K562 (cell line): Measurements from ENCODE around the gene TRIM31. TPM values are rescaled to one million over a fixed set of nuclear protein-coding genes. Genes with fewer than 3 reads are reported as not detected.

Experiments used
- CC2D1A ChIP-seq: fragments of 450-650 bp; IDR thresholded peaks from 2 replicates; pipeline ENCODE4 v1.6.1; 2017; ENCODE audit warnings: mild to moderate bottlenecking
- DEAF1 ChIP-seq: fragments of 450-650 bp; formaldehyde crosslinking; IDR thresholded peaks from 2 replicates; pipeline ENCODE4 v1.4.0; 2020; ENCODE audit warnings: mild to moderate bottlenecking, moderate library complexity
- FOXK2 ChIP-seq, 2 experiments: fragments of 450-650 bp; IDR thresholded peaks in 1 of 2; conservative IDR thresholded peaks in 1 of 2; 2 replicates each; pipeline ENCODE4 v1.6.1; 2016; ENCODE audit warnings: low read depth in 2 of 2, mild to moderate bottlenecking in 1 of 2
- HCFC1 ChIP-seq: IDR thresholded peaks from 2 replicates; pipeline ENCODE4 v1.6.1; 2012; ENCODE audit warnings: low read depth, low read length, improper control_type of control experiment
- KLF16 ChIP-seq: IDR thresholded peaks from 2 replicates; pipeline ENCODE4 v1.6.1; 2016; ENCODE audit warnings: antibody characterized with exemption
- MLLT1 ChIP-seq, 2 experiments: fragments of 450-650 bp; IDR thresholded peaks; 2 replicates each; pipeline ENCODE4 v1.6.1; 2016
- MYC ChIP-seq, 2 experiments: fragments of 250-450 bp in 1 of 2; sonication (Bioruptor Pico) in 1 of 2; IDR thresholded peaks; 2 replicates each; pipeline versions ENCODE4 v1.5.1 to v1.6.1; 2012 to 2021; ENCODE audit warnings: low read depth in 2 of 2, borderline replicate concordance in 1 of 2, improper control_type of control experiment in 1 of 2, low read length in 1 of 2, mild to moderate bottlenecking in 1 of 2, moderate library complexity in 1 of 2
- PKNOX1 ChIP-seq: fragments of 450-650 bp; IDR thresholded peaks from 2 replicates; pipeline ENCODE4 v1.6.1; 2016
- RCOR1 ChIP-seq, 2 experiments: IDR thresholded peaks; 2 replicates each; pipeline ENCODE4 v1.6.1; 2012; ENCODE audit warnings: low read depth in 2 of 2, low read length in 2 of 2, borderline replicate concordance in 1 of 2, improper control_type of control experiment in 1 of 2
- ZC3H8 ChIP-seq: fragments of 450-650 bp; IDR thresholded peaks from 2 replicates; pipeline ENCODE4 v1.6.1; 2017
- ZEB2 ChIP-seq: fragments of 450-650 bp; IDR thresholded peaks from 2 replicates; pipeline ENCODE4 v1.6.1; 2016
- ZNF561 ChIP-seq: fragments of 450-650 bp; formaldehyde crosslinking; conservative IDR thresholded peaks from 2 replicates; pipeline ENCODE4 v1.4.0; 2020; ENCODE audit warnings: mild to moderate bottlenecking, moderate library complexity
- polyA plus RNA-seq, 8 experiments: library from polyadenylated mRNA; depleted of rRNA in 4 of 8; stranded (reverse) in 5 of 8; unstranded in 3 of 8; fragments of >200 nt; fragmentation: Nextera tagmentation in 2 of 8; fragmentation: Illumina TruSeq in 1 of 8; extraction: Ambion mirVana in 2 of 8; extraction: Trizol in 1 of 8; gene quantifications; 2 replicates each; pipeline versions ENCODE4 v1.2.1 to v1.2.3, GENCODE V29; 2011 to 2014; ENCODE audit warnings: inconsistent platforms in 1 of 8, missing spikeins in 1 of 8
- total RNA-seq, 7 experiments: library from RNA; depleted of rRNA in 6 of 7; stranded (reverse); fragments of >200 nt in 6 of 7; fragmentation: Illumina TruSeq in 2 of 7; extraction: Trizol in 2 of 7; gene quantifications; 2 replicates each; pipeline versions ENCODE4 v1.2.1 to v1.2.3, GENCODE V29; 2011 to 2021; ENCODE audit warnings: low replicate concordance in 1 of 7
- TF ChIP-seq, protein P1 (sequence below), 2 experiments: fragments of 450-650 bp; formaldehyde crosslinking in 1 of 2; IDR thresholded peaks; 2 replicates each; pipeline versions ENCODE4 v1.4.0 to v1.6.1; 2014 to 2020; ENCODE audit warnings: mild to moderate bottlenecking in 2 of 2, borderline replicate concordance in 1 of 2, low read depth in 1 of 2

The TRIM31 gene
- total and polyA plus RNA-seq, 9 of the 15 experiments (the other 6 are each of a cell fraction or from before 2014, with no cell fraction given), result not detected

DNA sequence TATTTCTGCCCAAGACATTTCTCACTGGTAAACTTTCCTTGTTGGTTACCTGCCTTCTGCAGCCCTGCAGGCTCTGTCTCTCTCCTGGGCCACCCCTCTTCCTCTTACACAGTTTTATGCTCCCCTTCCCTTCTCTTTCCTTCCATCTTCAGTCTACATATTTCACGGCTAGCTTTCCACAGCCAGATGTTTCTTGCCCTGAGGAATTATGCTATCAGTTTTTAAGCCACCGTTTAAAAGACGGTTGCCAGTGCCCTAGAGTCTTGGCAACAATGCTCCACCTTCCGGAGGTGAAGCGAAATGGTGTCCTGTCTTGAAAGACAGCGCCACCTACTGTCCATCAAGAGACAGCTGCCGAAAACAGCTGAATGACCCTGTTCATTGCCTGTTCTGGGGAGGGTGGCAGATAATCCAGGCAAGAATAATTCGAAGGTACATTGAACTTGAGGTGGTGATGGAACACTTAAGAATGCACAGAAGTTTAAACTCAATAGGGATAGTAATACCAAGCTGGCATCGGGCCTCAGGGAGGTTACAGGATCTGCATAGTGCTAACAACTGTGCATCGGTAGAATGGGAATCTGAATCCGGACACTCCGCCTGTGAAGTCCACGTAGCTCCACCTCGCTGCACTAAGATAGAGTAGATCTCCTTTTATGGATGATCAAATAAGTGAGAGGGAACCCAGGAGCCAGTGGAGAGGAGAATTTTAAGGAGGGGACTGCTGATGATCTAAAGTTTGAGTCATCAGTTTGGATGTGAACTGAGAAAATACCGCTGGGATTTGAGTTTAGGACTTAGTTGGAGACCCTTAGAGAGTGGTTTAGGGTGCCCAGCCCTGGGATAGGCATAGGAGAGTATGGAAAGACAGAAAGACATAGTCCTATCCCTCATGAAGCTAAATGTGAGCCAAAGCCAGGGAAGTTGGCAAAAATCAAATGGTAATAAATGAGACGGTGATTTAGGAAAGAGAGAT lies 18.3 kb upstream of the TRIM31 start (continued):
- 0 out of 4 replicates have a peak, but pooled peaks of 1 of the 2 experiments have one; percentile 39 for TF ChIP-seq RCOR1 (IDR thresholded peaks at IDR 0.05; ENCODE audit: borderline replicate concordance in 1 of 2, low read depth in 2 of 2, low read length in 2 of 2)
- TF ChIP-seq MLLT1 (IDR thresholded peaks at IDR 0.05), result peak in 1 of 2 experiments; percentile 94; a peak in 2 of 4 replicates
- peak; percentile 30; the same call in 1 of the 2 replicates for TF ChIP-seq MYC (IDR thresholded peaks at IDR 0.05; ENCODE audit: low read depth, low read length)
- no peak for TF ChIP-seq MYC (CRISPR knock-in tag; IDR thresholded peaks at IDR 0.05; ENCODE audit: borderline replicate concordance, low read depth)
- peak; percentile 15; the same call in 1 of the 2 replicates for TF ChIP-seq HCFC1
- no peak for TF ChIP-seq ZNF561 (CRISPR knock-in tag)
- TF ChIP-seq PKNOX1, result peak; percentile 77
- peak; percentile 62; the same call in 1 of the 2 replicates for TF ChIP-seq CC2D1A
- TF ChIP-seq ZC3H8, result 0 out of 2 replicates have a peak, but pooled peaks have one; percentile 51
- TF ChIP-seq KLF16, result peak; percentile 64; the same call in 1 of the 2 replicates
- TF ChIP-seq DEAF1 (CRISPR knock-in tag), result peak; percentile 85
- peak; percentile 64 for TF ChIP-seq ZEB2
- 0 out of 4 replicates have a peak, but pooled peaks of 1 of the 2 experiments have one; percentile 15 for TF ChIP-seq FOXK2 (conservative IDR thresholded peaks at IDR 0.05 in 1 of 2, IDR thresholded peaks at IDR 0.05 in 1 of 2; ENCODE audit: low read depth in 2 of 2)
- TF ChIP-seq, protein P1, sequence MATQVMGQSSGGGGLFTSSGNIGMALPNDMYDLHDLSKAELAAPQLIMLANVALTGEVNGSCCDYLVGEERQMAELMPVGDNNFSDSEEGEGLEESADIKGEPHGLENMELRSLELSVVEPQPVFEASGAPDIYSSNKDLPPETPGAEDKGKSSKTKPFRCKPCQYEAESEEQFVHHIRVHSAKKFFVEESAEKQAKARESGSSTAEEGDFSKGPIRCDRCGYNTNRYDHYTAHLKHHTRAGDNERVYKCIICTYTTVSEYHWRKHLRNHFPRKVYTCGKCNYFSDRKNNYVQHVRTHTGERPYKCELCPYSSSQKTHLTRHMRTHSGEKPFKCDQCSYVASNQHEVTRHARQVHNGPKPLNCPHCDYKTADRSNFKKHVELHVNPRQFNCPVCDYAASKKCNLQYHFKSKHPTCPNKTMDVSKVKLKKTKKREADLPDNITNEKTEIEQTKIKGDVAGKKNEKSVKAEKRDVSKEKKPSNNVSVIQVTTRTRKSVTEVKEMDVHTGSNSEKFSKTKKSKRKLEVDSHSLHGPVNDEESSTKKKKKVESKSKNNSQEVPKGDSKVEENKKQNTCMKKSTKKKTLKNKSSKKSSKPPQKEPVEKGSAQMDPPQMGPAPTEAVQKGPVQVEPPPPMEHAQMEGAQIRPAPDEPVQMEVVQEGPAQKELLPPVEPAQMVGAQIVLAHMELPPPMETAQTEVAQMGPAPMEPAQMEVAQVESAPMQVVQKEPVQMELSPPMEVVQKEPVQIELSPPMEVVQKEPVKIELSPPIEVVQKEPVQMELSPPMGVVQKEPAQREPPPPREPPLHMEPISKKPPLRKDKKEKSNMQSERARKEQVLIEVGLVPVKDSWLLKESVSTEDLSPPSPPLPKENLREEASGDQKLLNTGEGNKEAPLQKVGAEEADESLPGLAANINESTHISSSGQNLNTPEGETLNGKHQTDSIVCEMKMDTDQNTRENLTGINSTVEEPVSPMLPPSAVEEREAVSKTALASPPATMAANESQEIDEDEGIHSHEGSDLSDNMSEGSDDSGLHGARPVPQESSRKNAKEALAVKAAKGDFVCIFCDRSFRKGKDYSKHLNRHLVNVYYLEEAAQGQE (IDR thresholded peaks at IDR 0.05; ENCODE audit: borderline replicate concordance), result peak; percentile 87
- TF ChIP-seq, protein P1 (CRISPR knock-in tag; IDR thresholded peaks at IDR 0.05; ENCODE audit: low read depth), result no peak
